H4 (cell line): Measurements from ENCODE around the gene KLHL28. TPM values are rescaled to one million over a fixed set of nuclear protein-coding genes. Genes with fewer than 3 reads are reported as not detected.

Experiments used
- DNase-seq: peaks from one replicate; pipeline ENCODE4 v3.0.0-alpha.2; 2015; ENCODE audit warnings: low spot score
- total RNA-seq: library from RNA; depleted of rRNA; stranded (reverse); fragments of >200 nt; shearing (Covaris generic); gene quantifications from 2 replicates; pipeline ENCODE4 v1.2.3, GENCODE V29; 2014

KLHL28 gene
- total RNA-seq, 1 experiment from 2014 or later = 4.5 TPM

DNA sequence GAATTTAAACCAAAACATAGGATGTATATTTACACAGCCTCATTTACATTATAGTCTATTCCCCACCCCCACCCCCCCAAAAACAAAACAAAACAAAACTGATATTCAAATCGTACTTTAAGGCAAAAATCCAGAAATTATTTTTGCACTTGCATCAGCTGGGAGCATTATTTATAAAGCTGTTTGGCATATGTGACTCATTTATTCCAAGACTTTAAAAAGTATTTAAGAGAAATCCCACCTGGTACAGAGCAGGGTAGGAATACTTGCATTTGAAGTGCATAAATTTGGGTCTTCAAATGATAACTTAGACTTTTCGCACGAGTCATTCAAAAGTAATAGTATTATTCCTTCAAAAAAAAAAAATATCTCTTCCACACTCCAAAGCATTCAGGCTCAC lies 1.1 kb downstream of the KLHL28 start:
- no peak for DNase-seq

DNA sequence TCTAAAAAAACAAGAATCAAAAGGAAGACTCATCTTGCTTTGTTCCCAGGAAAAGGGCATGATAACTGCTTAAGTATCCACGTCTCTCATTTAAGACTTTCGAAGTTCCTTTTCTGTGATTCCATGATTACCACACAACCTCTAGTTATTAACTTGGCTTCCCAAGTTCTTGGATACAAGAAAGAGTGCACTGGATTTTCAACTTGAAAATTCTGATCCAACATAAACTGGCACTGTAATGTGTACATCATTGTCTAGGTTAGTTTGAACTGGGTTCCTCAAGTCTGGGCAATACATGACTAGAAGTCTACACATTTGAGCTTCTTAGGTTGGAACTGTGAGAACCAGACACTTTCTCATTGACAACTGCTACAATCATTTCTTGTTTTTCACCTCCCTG lies 1.6 kb downstream of the KLHL28 start:
- DNase-seq = no peak

DNA sequence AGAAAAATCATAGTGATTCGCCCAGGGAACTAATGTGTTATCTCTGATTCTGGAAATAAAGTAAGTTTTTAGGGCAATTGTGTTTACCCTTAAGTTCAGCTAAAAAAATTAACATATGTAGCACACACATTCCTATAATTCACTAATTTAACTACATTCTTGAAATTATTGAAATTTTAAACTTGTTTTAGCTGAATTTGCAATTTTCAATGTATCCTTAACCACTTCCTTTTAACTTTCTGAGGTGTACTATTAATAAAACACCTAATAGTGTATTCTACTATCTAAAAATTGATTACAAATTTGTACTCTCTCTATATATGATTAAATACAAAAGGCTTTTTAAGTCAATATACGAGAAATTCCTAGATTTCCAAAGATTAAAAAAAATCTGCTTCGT lies 2.2 kb downstream of the KLHL28 start:
- no peak for DNase-seq

DNA sequence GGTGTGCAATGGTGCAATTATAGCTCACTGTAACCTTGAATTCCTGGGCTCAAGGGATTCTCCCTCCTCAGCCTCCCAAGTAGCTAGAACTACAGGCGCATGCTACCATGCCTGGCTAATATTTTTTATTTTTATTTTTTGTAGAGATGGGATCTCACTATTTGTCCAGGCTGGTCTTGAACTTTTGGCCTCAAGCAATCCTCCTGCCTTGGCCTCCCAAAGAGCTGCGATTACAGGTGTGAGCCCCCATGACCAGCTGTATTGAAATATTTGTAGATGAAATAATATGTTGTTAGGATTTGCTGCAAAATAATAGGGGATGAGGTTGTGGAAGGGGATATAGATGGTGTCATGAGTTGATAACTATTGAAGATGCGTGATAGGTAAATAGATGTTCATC lies 4.9 kb downstream of the KLHL28 start:
- no peak for DNase-seq

DNA sequence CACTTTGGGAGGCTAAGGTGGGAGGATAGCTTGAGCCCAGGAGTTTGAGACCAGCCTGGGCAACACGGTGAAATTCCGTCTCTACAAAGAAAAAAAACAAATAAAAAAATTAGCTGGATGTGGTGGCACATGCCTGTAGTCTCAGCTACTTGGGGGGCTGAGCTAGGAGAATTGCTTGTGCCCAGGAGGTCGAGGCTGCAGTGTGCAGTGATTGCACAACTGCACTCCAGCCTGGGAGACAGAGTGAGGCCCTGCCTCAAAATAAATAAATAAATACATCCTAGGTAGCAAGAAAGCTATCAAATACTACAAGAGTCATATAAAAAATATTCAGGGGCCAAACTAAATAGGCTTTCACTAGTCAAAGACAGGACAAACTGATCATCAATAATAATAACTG lies 6.2 kb downstream of the KLHL28 start:
- DNase-seq = no peak

DNA sequence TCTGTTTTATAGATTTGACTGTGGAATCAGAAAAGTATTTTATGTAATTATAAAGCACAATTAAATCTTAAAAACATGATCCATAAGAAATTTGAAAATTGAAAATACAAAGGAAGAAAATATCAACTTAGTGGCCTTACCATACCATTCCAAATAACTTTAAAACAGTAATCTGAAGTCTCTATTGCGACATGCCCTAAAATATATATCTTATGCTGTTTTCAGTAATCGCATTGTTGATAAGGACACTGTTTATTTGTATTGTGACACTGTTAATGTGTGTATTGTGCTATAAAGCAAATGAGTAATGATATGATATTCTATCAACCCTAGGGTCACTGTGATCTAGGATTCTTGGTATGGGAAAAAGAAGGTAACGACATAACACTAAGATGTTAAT lies 7.0 kb downstream of the KLHL28 start:
- no peak for DNase-seq

DNA sequence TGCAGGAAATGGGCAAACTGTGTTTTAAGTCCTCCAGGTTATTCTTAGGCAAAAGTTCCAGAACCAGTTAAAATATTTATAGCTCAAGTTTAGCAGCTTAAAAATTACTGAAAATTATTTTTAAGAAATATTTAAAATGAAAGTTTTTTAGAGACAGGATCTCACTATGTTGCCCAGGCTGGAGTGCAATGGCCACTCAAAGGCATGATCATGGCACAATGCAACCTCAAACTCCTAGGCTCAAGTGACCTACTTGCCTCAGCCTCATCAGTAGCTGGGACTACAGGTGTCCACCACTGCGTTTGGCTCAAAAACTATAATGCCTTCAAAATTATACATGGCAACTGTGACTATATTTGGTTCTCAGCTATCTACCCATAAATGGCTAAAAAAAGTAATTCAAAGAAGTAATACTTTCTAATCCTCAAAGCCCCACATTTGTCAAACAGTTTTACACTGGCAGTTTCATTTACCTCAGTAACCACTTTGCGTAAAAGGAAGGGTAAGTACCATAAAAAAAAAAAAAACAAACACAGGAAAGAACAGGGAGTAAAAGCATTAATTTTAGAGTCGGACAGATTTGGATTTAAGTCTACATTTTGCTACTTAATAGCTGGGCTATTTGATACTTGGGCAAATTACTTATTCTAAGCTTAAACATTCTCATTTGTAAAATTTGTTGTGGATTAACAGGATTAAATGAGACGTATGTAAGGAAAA lies 9.2 kb downstream of the KLHL28 start:
- DNase-seq = no peak

DNA sequence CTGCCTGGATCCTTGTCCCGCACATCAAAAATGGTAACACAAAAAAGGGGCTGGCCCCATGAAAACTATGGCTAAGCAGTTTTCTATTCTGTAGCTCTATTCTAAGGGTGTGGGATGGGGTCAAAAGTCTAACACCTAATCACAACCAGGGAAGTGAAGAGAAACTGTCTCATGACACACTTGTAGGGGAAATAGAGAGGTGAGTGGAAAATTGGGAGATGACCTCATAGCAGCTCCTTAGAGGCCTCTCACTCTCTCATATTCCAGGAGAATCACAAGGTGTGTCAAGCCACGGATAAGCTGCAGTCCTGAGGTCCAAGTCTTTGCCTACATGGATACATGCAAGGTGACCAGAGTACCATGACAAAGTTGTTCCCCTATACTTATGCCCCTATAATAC lies 10.7 kb downstream of the KLHL28 start:
- DNase-seq = no peak

DNA sequence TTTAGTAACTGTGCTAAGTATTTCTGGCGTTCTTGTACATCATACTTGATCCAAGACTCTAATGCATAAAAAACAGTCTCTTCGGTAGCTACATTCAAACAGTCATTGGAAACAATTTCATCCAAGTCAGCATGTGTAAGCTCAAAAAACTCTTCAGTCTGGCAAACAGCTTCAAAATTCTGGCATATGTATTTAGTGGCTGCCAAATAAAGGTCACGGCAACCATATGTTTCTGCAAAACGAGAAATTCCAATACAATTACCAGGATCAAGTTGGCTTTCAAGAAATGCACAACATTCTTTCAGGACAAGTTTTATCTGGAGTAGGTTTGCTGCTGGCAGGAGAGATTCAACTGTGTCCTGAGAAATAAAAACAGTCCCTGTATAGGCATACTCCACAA lies 16.5 kb downstream of the KLHL28 start:
- DNase-seq = no peak

DNA sequence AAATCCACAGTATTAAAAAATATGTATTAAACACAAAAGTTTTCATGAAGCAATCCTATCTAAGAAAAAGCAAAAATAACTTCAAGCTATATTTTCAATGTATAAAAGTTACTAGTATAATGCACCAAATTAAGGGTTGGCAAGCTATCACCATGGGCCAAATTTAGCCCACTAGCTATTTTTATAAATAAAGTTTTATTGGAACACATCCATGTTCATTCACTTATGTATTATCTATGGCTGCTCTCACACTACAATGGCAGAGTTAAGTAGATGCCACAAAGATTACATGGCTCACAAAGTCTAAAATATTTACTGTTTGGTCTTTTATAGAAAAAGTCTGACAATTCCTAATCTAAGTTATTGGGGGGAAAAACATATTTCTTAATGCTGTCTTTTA lies 17.6 kb downstream of the KLHL28 start:
- DNase-seq = no peak

DNA sequence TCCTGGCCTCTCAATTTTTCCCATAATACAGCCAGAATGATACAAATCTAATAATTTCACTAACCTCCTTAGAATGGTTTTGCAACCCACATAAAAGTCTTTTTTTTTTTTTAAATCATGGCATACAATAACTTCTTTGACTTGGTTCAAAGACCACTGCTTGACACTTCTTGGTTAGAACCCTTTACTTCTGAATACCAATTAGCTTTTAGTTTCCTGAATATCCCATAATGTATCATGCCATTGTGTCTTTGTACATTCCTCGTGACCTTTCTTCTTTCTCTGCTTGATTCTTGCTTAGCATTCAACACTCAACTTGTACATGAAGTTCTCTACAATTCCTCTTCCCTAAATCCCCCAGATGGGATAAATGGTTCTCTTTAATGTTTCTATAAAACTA lies 19.3 kb downstream of the KLHL28 start:
- no peak for DNase-seq

DNA sequence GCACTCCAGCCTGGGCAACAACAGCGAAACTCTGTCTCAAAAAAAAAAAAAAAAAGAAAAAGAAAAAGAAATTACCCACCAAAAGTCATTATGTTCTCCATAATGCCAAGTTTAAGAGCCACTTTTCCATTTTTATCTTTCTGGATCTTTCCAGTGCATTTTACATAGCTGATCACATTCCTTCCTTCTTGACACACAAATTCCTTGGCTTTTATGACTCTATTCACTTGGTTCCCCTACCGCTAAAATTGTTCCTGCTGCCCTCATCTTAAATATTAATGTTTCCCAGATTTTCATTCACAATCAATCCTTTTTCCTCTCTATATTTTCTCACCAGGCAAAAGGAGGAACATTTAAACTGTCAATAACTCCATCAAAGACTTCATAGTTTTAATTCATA lies 20.2 kb downstream of the KLHL28 start:
- no peak for DNase-seq

DNA sequence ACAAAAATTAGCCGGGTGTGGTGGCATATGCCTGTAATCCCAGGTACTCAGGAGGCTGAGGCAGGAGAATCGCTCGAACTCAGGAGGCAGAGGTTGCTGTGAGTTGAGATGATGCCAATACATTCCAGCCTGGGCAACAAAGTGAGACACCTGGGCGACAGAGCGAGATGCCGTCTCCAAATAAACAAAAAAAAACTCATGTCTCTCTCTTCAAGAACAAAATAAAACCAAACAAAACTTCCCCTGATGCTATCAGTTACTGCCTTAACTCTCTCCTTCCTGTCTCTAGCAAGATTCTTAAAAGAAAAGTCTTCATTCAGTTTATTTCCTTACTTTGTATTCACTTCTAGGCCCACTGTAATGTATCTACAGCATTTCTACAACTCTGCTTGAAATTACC lies 20.8 kb downstream of the KLHL28 start:
- DNase-seq = no peak

DNA sequence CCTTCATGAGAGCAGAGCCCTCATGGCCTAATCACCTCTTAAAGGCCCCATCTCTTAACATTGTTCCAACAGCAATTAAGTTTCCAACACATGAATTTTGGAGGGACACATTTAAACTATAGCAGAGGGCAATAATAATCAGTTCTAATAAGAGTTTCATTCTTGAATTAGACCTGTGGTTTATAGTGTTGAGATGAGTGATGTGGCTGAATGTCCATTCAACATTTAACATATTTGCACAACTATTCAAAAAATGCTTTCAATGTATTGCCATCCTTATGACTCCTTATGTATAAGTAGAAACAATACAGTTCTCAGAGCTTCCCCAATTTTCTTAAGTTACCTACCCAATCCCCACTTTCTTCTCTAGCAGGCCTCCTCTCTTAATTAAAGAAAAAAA lies 21.5 kb downstream of the KLHL28 start:
- DNase-seq = no peak

DNA sequence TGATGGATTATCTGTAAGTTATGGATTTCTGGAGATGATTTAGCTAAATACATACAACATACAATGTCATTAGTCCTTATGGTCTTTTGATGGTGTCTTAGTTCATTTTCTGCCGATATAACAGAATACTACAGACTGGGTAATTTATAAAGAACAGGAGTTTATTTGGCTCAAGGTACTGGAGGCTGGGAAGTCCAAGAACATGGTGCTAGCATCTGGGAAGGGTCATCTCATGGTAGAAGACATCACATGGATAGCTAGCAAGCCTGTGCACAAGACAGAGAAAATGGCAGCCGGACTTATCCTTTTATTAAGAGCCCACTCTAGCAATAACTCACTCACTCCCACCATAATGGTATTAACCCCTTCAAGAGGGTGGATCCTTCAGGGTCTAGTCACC lies 24.2 kb downstream of the KLHL28 start:
- no peak for DNase-seq

DNA sequence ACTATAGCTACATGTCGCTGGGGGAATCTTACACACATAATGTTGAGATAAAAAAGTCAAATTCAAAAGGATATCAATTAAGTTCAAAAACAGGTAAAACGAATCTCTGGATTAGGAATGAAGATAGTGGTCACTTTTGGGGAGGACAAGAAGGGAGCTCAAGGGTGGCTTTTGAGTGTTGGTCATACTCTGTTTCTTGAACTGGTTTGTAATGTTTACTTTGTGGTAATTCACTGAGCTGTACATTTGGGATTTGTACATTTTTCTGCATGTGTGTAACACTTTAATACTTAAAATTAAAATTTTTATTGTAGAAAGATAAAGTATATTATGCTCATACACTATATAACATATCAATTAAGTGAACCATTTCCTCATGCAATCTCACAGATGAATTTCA lies 26.6 kb downstream of the KLHL28 start:
- no peak for DNase-seq

DNA sequence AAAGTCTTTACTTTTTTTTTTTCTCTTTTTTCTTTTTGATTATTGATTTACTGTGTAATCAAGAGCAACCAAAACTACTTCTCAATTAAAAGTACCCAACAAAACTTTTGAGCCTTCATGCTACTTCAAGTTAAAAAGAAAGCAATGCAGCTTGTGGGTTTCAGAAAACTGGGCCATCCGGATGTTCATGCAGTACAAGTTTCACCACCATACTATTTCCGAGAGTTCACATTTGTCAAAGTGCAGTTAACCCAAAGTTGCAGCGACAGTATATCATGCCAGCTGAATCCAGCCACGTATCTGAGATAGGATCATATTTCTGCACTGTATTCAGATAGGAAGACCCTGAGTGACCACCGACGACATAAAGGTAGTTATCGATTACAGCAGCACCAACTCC lies 33.0 kb downstream of the KLHL28 start:
- DNase-seq = no peak

DNA sequence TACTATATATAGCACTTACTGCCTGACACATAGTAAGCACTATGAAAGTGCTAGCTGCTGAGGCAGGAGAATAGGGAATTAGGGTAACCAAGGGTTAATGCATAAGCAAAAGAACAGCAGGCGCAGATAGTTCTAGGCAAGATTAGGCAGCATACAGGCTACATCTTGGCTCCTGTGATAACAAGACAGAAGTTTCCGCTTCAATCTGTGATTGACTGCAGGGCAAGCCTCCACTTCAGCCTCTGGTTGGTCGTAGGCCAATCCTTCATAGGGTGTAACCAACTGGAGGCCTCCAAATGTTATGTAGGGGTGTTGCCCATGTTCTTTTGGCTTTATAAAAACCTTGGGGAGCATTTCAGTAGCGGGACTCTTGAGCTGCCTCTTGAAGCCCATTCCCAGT lies 46.9 kb downstream of the KLHL28 start:
- no peak for DNase-seq

DNA sequence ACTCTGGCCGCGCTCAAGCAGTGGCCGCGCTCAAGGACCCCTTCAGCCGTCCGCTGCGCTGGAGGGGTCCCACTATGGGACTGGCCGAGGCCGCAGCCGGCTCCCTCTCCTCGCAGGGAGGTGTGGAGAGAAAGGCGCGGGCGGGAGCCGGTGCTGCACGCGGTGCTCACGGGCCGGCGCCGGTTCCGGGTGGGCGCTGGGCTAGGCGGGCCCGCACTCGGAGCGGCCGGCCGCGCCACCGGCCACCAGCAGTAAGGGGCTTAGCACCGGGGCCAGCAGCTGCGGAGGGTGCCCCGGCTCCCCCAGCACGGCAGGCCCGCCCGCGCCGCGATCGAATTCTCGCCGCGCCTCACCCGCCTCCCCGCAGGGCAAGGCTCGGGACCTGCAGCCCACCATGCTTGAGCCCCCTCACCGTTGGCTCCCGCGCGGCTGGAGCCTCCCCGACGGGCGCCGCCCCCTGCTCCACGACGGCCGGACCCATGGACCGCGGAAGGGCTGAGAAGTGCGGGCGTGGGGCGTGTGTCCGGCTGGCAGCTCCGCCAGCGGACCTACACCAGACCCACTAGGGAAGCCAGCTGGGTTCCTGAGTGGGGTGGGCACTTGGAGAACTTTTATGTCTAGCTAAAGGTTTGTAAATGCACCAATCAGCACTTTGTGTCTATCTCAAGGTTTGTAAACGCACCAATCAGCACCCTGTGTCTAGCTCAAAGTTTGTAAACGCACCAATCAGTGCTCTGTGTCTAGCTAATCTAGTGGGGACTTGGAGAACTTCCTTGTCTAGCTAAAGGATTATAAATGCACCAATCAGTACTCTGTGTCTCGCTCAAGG lies 49.5 kb downstream of the KLHL28 start:
- no peak for DNase-seq

DNA sequence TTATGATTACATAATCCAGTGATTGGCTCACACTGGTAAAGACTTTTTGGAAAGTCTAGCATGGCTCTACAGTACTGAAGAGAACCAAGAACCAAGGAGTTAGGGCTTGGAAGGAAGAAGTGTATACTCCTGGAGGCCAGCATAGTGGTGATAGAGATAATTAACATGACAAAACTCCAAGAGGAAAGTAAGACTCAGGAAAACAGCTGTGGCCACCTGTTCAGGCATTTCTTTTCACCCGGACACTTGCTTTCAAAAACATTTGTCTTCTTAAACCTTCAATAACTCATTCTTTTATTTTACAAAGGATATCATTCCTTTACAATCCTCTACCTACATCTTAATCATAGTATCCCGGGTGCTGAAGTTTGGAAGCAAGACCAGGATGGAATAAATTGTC lies 50.9 kb downstream of the KLHL28 start:
- DNase-seq = no peak

DNA sequence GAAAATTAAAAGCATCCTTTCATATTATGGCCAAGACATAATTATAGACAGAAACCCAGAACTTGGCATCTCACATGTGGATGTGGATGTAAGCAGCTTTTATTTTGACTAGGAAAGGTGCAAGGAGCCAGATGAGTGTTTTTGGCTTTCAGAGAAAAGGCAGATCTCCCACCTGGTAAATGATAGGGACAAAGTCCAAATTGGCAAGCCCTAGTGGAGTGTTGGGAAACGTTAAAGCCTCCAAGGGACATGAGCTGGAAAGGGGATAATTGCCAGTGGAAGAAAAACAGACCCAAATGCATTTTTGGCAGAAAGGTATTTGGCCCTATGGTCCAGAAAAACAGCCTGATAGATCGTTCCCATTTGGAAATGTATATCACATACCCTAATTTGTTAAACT lies 60.1 kb downstream of the KLHL28 start:
- DNase-seq = no peak

DNA sequence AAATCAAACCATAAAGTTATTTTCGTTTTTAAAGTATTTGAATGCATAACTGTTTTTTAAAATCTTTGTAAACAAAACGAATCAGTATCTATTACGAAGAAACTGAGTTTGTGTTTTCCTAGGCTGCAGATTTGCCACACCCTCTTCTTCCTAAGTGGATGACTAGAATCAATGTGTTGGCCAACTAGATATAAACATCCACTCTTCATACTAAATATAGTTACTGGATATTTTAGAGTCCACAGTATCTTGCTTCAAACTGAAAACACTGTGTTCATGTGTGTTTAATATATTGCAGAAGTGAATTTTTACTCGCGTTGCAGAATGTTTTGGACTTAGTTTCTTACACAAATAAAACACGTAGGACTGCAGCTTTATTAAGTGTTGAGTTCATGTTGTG lies 63.2 kb downstream of the KLHL28 start:
- DNase-seq = no peak

DNA sequence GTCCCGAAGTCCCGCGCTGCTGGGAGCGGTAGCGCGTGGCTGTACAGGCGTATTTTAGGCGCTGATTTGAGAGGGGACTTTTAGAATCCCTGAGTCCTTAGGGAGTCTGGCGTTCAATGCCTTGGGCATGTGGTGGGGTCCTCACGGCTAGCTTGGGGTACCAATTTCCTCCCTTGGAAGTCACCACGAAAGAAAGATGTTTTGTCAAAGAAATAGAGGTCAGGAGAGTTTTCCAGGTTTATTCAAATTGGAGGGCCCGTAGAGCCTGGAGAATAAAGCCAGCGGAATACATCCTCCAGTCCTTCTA lies 63.9 kb downstream of the KLHL28 start:
- DNase-seq = no peak
